Measurements from ENCODE around the gene BBS9. TPM values are rescaled to one million over a fixed set of nuclear protein-coding genes. Genes with fewer than 3 reads are reported as not detected.

Gene BBS9
- total and polyA plus RNA-seq, 4 experiments from 2014 or later, result 13.9 to 27.3 (median 24.8) TPM

DNA sequence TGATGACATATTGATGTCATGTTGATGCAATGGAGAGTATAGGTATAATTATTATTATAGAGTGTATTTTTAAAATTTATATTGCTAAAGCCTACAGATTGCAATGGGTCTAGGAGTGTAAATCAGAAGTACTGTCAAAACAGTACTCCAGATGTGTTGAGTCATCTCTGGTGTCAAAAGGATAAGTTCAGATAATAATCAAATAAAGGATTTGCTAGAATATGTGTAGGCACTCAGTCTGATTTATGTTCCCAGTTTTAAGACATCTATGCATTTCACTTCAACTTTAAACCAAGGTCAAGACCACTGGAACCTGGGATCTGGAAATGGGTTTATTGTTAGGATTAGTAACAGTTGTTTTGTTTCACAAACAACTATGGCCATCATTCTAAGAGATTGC is 433.6 kb downstream of the BBS9 start:
- Histone ChIP-seq H3K4me1 (ENCODE audit: insufficient read depth, low read length) (no peaks in the 10 kb centered on the region), H3K9me3 (ENCODE audit: control insufficient read depth in 1 of 2, low read length in 2 of 2) (no peaks in the 10 kb centered on the region), H3K27ac (ENCODE audit: low read depth, low read length) (no peak overlapping the region), H3K27me3 (ENCODE audit: insufficient read depth, low read length) (no peaks in the 10 kb centered on the region), H3K4me3 (ENCODE audit: low read length in 2 of 2) (no peak overlapping the region), H3K36me3 (ENCODE audit: insufficient read depth, low read length) (no peaks in the 10 kb centered on the region)
- Mint-ChIP-seq H3K27ac (no peak overlapping the region), H3K27me3 (no peaks in the 10 kb centered on the region), H3K4me1 (no peaks in the 10 kb centered on the region), H3K9me3 (peaks cover 0 to 2% (median 0%) of the 10 kb centered on the region in 8 donors), H3K36me3 (peaks cover 4 to 6% of the 10 kb centered on the region in 2 donors), H3K4me3 (no peak overlapping the region)
- intact Hi-C loops (cut with micrococcal nuclease), result no loop called here
- ChIA-PET POLR2A (ENCODE audit: partially characterized antibody) (no interaction called here), CTCF (ENCODE audit: partially characterized antibody) (no interaction called here)
- no peak for DNase-seq

DNA sequence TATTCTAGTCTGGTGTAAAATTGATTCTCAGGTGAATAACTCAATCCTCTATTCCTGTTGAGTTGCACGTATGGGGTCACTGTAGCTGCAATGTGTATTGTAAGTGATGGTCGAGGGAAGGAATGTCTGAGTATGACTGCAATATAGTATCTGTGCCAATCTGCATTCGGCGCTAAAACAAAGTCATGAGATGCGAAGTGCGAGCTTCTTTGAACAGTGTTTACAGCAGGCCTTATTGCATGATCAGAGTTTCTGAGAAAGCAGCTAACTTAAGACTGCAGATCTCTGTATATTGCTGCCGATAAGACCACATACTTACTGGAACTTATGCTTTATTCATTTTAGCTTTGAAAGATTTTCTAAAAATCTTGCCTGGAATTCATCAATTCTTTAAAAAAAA is 434.3 kb downstream of the BBS9 start:
- no peaks in the 10 kb centered on the region for H3K9me3 ChIP-seq (ENCODE audit: control insufficient read depth in 1 of 2, low read length in 2 of 2)
- no peaks in the 10 kb centered on the region for H3K4me1 ChIP-seq (ENCODE audit: insufficient read depth, low read length)
- no peak for DNase-seq
- no peaks in the 10 kb centered on the region for H3K36me3 ChIP-seq (ENCODE audit: insufficient read depth, low read length)
- Mint-ChIP-seq H3K4me1 (no peaks in the 10 kb centered on the region), H3K4me3 (no peak overlapping the region), H3K27ac (no peak overlapping the region), H3K36me3 (peaks cover 0 to 6% of the 10 kb centered on the region in 2 donors), H3K27me3 (no peaks in the 10 kb centered on the region), H3K9me3 (peaks cover 0 to 2% (median under 1%) of the 10 kb centered on the region in 8 donors)
- CTCF ChIA-PET (ENCODE audit: partially characterized antibody), result no interaction called here
- POLR2A ChIA-PET (ENCODE audit: partially characterized antibody), result no interaction called here
- H3K27ac ChIP-seq (ENCODE audit: low read depth, low read length), result no peak overlapping the region
- no peak overlapping the region for H3K4me3 ChIP-seq (ENCODE audit: low read length in 2 of 2)
- intact Hi-C loops (cut with micrococcal nuclease), result no loop called here
- H3K27me3 ChIP-seq (ENCODE audit: insufficient read depth, low read length), result no peaks in the 10 kb centered on the region

DNA sequence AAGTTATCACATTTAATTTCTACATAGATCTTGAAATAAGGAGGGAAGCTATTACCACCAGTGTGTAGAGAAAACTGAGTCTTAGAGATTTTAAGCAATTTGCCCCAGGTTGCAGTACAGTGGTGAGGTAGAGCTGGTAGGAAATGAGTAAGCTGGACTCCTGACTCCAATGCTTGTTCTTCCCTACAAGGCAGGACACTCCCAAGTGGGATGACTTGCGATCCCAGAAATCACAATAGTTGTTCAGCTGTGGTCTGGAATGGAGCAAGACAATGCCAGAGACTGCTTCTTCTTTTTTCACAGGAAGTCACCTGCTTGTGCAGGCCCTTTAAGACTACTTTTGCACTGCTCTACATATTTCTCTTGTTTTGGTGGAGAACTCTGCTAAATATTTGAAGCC is 448.8 kb downstream of the BBS9 start:
- Histone ChIP-seq H3K9me3 (ENCODE audit: control insufficient read depth in 1 of 2, low read length in 2 of 2) (no peaks in the 10 kb centered on the region), H3K27me3 (ENCODE audit: insufficient read depth, low read length) (no peaks in the 10 kb centered on the region), H3K36me3 (ENCODE audit: insufficient read depth, low read length) (no peaks in the 10 kb centered on the region), H3K4me1 (ENCODE audit: insufficient read depth, low read length) (no peaks in the 10 kb centered on the region), H3K27ac (ENCODE audit: low read depth, low read length) (no peak overlapping the region), H3K4me3 (ENCODE audit: low read length in 2 of 2) (no peak overlapping the region)
- POLR2A ChIA-PET (ENCODE audit: partially characterized antibody), result no interaction called here
- Mint-ChIP-seq H3K4me1 (no peaks in the 10 kb centered on the region), H3K27ac (no peak overlapping the region), H3K4me3 (no peak overlapping the region), H3K9me3 (peaks cover 0 to 25% (median 9%) of the 10 kb centered on the region in 8 donors), H3K27me3 (no peaks in the 10 kb centered on the region), H3K36me3 (peaks cover 13 to 53% of the 10 kb centered on the region in 2 donors)
- CTCF ChIA-PET (ENCODE audit: partially characterized antibody), result no interaction called here
- intact Hi-C loops (cut with micrococcal nuclease), result no loop called here
- no peak for DNase-seq

DNA sequence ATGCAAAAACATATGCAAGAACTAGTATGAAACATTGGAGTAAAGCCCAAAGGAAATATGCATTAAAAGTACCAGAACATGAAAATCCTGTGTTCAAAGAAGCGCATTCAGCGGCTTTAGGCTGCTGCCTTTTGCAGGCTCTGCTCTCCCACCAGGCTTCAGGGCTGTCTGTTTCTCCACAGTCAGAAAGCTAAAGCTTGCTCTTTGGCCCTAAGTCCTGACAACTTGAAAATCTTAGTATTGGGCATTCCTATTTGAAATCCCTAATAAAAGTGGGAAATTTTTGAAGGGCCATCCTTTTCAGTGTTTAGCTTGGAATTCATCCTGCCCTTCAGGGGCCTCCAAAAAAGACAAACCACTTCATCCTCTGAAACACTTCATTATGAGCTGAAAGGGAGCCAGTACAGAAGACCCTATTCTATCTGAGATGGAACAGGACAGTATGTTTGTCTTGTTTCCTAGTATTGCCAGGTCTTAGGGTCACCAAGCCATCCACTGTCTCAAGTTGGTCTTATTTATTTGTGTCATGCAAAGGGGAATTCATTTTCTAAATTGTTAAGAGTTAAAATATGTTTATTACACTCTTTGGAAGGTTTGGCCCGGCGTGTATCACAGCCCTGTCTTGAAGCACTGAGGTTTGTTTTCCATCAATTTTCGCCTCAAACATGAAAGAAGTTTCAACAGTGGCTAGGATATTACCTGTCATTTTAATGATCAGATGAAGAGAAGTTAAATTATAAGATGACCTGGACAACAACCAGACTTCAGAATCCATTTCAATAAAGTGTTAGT is 449.7 kb downstream of the BBS9 start:
- Histone ChIP-seq H3K36me3 (ENCODE audit: insufficient read depth, low read length) (no peaks in the 10 kb centered on the region), H3K27ac (ENCODE audit: low read depth, low read length) (no peak overlapping the region), H3K4me1 (ENCODE audit: insufficient read depth, low read length) (no peaks in the 10 kb centered on the region), H3K27me3 (ENCODE audit: insufficient read depth, low read length) (no peaks in the 10 kb centered on the region), H3K4me3 (ENCODE audit: low read length in 2 of 2) (no peak overlapping the region), H3K9me3 (ENCODE audit: control insufficient read depth in 1 of 2, low read length in 2 of 2) (no peaks in the 10 kb centered on the region)
- peaks cover 0 to 22% (median 9%) of the 10 kb centered on the region in 8 donors for H3K9me3 Mint-ChIP-seq
- POLR2A ChIA-PET (ENCODE audit: partially characterized antibody), result no interaction called here
- no peak overlapping the region for H3K27ac Mint-ChIP-seq
- no peaks in the 10 kb centered on the region for H3K4me1 Mint-ChIP-seq
- H3K36me3 Mint-ChIP-seq, result peaks cover 13 to 44% of the 10 kb centered on the region in 2 donors
- intact Hi-C loops (cut with micrococcal nuclease), result no loop called here
- DNase-seq, result no peak
- no peaks in the 10 kb centered on the region for H3K27me3 Mint-ChIP-seq
- H3K4me3 Mint-ChIP-seq, result no peak overlapping the region
- CTCF ChIA-PET (ENCODE audit: partially characterized antibody), result no interaction called here

- H3K27ac ChIP-seq (ENCODE audit: low read depth, low read length), result no peak overlapping the region
- H3K4me3 ChIP-seq (ENCODE audit: low read length in 2 of 2), result no peak overlapping the region
- H3K4me3 Mint-ChIP-seq, result no peak overlapping the region
- no peaks in the 10 kb centered on the region for H3K27me3 ChIP-seq (ENCODE audit: insufficient read depth, low read length)
- no peaks in the 10 kb centered on the region for H3K4me1 Mint-ChIP-seq
- H3K27me3 Mint-ChIP-seq, result no peaks in the 10 kb centered on the region
- DNase-seq, result no peak
- H3K36me3 Mint-ChIP-seq, result peaks cover 13 to 39% of the 10 kb centered on the region in 2 donors
- H3K4me1 ChIP-seq (ENCODE audit: insufficient read depth, low read length), result no peaks in the 10 kb centered on the region
- no peaks in the 10 kb centered on the region for H3K9me3 ChIP-seq (ENCODE audit: control insufficient read depth in 1 of 2, low read length in 2 of 2)
- intact Hi-C loops (cut with micrococcal nuclease), result no loop called here
- POLR2A ChIA-PET (ENCODE audit: partially characterized antibody), result no interaction called here
- H3K36me3 ChIP-seq (ENCODE audit: insufficient read depth, low read length), result no peaks in the 10 kb centered on the region
- H3K9me3 Mint-ChIP-seq, result peaks cover 0 to 22% (median 9%) of the 10 kb centered on the region in 8 donors
- no peak overlapping the region for H3K27ac Mint-ChIP-seq
- CTCF ChIA-PET (ENCODE audit: partially characterized antibody), result no interaction called here
Measured at GRCh38 chr7:33579673-33579960, 450.3 kb downstream of the BBS9 start.

- Mint-ChIP-seq H3K36me3 (peaks cover 2 to 25% of the 10 kb centered on the region in 2 donors), H3K9me3 (peaks cover 0 to 9% (median 4%) of the 10 kb centered on the region in 8 donors), H3K4me1 (no peaks in the 10 kb centered on the region), H3K27ac (no peak overlapping the region), H3K4me3 (no peak overlapping the region), H3K27me3 (no peaks in the 10 kb centered on the region)
- Histone ChIP-seq H3K4me3 (ENCODE audit: low read length in 2 of 2) (no peak overlapping the region), H3K4me1 (ENCODE audit: insufficient read depth, low read length) (no peaks in the 10 kb centered on the region), H3K27ac (ENCODE audit: low read depth, low read length) (no peak overlapping the region), H3K9me3 (ENCODE audit: control insufficient read depth in 1 of 2, low read length in 2 of 2) (no peaks in the 10 kb centered on the region), H3K27me3 (ENCODE audit: insufficient read depth, low read length) (no peaks in the 10 kb centered on the region), H3K36me3 (ENCODE audit: insufficient read depth, low read length) (no peaks in the 10 kb centered on the region)
- ChIA-PET POLR2A (ENCODE audit: partially characterized antibody) (no interaction called here), CTCF (ENCODE audit: partially characterized antibody) (no interaction called here)
- DNase-seq, result no peak
- intact Hi-C loops (cut with micrococcal nuclease), result no loop called here
Measured at GRCh38 chr7:33581236-33581635, 451.9 kb downstream of the BBS9 start.

- Mint-ChIP-seq H3K4me3 (no peak overlapping the region), H3K9me3 (peaks cover 0 to 7% (median under 1%) of the 10 kb centered on the region in 8 donors), H3K36me3 (peaks cover 0 to 20% of the 10 kb centered on the region in 2 donors), H3K27ac (peak overlapping the region in 1 of 7 donors; percentile 37), H3K27me3 (no peaks in the 10 kb centered on the region), H3K4me1 (no peaks in the 10 kb centered on the region)
- Histone ChIP-seq H3K4me3 (ENCODE audit: low read length in 2 of 2) (no peak overlapping the region), H3K9me3 (ENCODE audit: control insufficient read depth in 1 of 2, low read length in 2 of 2) (no peaks in the 10 kb centered on the region), H3K4me1 (ENCODE audit: insufficient read depth, low read length) (no peaks in the 10 kb centered on the region), H3K27ac (ENCODE audit: low read depth, low read length) (no peak overlapping the region), H3K36me3 (ENCODE audit: insufficient read depth, low read length) (no peaks in the 10 kb centered on the region), H3K27me3 (ENCODE audit: insufficient read depth, low read length) (no peaks in the 10 kb centered on the region)
- intact Hi-C loops (cut with micrococcal nuclease), result no loop called here
- CTCF ChIA-PET (ENCODE audit: partially characterized antibody), result no interaction called here
- POLR2A ChIA-PET (ENCODE audit: partially characterized antibody), result no interaction called here
- DNase-seq, result no peak
Measured at GRCh38 chr7:33582104-33582503, 452.7 kb downstream of the BBS9 start.
